Osteocyte (in vitro differentiated cells): ENCODE results near the gene ZNF644. TPM values are rescaled to one million over a fixed set of nuclear protein-coding genes. Genes with fewer than 3 reads are reported as not detected.

ENCODE experiments used
- DNase-seq: peaks from one replicate; pipeline ENCODE4 v3.0.0; 2021; ENCODE audit warnings: mixed read lengths; ENCODE audit not compliant: unreplicated experiment; ENCODE audit errors: extremely low spot score
- H3K27ac Mint-ChIP-seq: one replicate; pipeline ENCODE4 v1.8.0; 2021; ENCODE audit warnings: mild to moderate bottlenecking, mixed read lengths; ENCODE audit not compliant: unreplicated experiment
- H3K27me3 Mint-ChIP-seq: one replicate; pipeline ENCODE4 v1.8.0; 2021; ENCODE audit warnings: mixed read lengths; ENCODE audit not compliant: unreplicated experiment
- H3K36me3 Mint-ChIP-seq: one replicate; pipeline ENCODE4 v1.8.0; 2021; ENCODE audit warnings: mixed read lengths; ENCODE audit not compliant: unreplicated experiment
- H3K4me1 Mint-ChIP-seq: one replicate; pipeline ENCODE4 v1.8.0; 2021; ENCODE audit warnings: mixed read lengths; ENCODE audit not compliant: unreplicated experiment
- H3K4me3 Mint-ChIP-seq: one replicate; pipeline ENCODE4 v1.8.0; 2021; ENCODE audit warnings: mild to moderate bottlenecking, moderate library complexity, mixed read lengths; ENCODE audit not compliant: unreplicated experiment
- H3K9me3 Mint-ChIP-seq: one replicate; pipeline ENCODE4 v1.8.0; 2021; ENCODE audit warnings: mixed read lengths; ENCODE audit not compliant: unreplicated experiment
- total RNA-seq: library from RNA; stranded (reverse); gene quantifications from 2 replicates; pipeline ENCODE4 v1.2.1, GENCODE V29; 2021
- TF ChIP-seq, protein P1 (sequence below): fragments of 200-600 bp; sonication (generic); IDR thresholded peaks from 2 replicates; pipeline ENCODE4 v1.5.0; 2021; ENCODE audit warnings: antibody characterized with exemption, mild to moderate bottlenecking, moderate library complexity

ZNF644 gene
- total RNA-seq, 1 donor from 2014 or later = 57.4 TPM

DNA sequence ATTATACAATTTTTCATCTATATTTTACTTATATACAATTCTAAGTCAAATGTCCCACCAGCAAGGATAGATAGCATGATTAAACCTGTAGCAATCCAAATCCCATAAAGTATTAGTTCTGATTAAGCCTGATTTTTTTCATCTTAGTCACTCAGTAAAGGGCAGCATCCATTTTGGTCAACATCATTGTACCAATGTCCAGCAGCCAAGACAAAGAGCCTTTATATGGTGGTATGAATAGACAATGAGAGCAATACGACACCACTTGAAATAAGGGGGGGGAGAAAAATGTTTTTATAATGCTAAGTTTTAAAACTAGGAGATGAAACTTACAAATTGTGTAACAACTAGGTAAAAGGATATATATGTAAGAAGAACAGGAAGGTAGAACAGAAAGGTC, 7.4 kb downstream of the ZNF644 start:
- no peaks in the 10 kb centered on the region for H3K9me3 Mint-ChIP-seq
- no peak overlapping the region for H3K27ac Mint-ChIP-seq
- no peak for DNase-seq
- peaks cover 6% of the 10 kb centered on the region for H3K36me3 Mint-ChIP-seq
- peaks cover 36% of the 10 kb centered on the region for H3K4me1 Mint-ChIP-seq
- no peaks in the 10 kb centered on the region for H3K27me3 Mint-ChIP-seq
- TF ChIP-seq, protein P1, sequence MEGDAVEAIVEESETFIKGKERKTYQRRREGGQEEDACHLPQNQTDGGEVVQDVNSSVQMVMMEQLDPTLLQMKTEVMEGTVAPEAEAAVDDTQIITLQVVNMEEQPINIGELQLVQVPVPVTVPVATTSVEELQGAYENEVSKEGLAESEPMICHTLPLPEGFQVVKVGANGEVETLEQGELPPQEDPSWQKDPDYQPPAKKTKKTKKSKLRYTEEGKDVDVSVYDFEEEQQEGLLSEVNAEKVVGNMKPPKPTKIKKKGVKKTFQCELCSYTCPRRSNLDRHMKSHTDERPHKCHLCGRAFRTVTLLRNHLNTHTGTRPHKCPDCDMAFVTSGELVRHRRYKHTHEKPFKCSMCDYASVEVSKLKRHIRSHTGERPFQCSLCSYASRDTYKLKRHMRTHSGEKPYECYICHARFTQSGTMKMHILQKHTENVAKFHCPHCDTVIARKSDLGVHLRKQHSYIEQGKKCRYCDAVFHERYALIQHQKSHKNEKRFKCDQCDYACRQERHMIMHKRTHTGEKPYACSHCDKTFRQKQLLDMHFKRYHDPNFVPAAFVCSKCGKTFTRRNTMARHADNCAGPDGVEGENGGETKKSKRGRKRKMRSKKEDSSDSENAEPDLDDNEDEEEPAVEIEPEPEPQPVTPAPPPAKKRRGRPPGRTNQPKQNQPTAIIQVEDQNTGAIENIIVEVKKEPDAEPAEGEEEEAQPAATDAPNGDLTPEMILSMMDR = no peak
- H3K4me3 Mint-ChIP-seq = no peak overlapping the region

DNA sequence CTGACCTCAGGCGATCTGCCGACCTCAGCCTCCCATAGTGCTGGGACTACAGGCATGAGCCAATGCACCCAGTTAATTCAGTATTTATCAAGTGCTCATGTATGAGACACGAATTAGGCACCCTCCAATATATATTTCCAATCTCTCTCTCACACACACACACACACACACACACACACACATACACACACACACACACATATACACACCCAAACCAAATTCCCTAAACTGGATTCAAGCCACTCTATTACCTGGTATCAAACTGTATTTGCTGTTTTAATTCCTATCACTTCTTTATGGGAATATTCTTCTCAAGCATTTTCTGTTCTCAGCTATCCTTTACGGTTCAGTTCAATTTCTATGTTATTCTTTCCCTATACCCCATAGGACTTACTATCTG, 8.5 kb downstream of the ZNF644 start:
- Mint-ChIP-seq H3K27ac (no peak overlapping the region), H3K4me3 (no peak overlapping the region), H3K9me3 (no peaks in the 10 kb centered on the region)

DNA sequence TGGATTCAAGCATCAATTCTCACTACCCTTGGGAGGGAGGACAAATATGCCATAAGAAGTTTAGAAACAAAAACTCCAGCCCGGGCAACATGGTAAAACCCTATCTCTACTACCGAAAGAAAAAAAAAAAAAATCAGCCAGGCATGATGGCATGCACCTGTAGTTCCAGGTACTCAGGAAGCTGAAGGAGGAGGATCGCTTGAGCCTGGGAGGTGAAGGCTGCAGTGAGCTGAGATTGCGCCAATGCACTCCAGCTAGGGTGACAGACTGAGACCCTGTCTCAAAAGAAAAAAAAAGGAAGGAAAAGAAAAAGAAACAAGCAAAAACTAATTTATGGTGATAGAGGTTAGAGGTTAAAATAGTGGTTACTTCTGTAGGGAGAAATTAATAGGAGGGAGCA, 9.6 kb downstream of the ZNF644 start:
- Mint-ChIP-seq H3K36me3 (peaks cover 10% of the 10 kb centered on the region), H3K4me3 (no peak overlapping the region)

More for the DNA sequence above, 8.5 kb downstream of the ZNF644 start:
- TF ChIP-seq, protein P1 = no peak
- Mint-ChIP-seq H3K4me1 (peaks cover 24% of the 10 kb centered on the region), H3K27me3 (no peaks in the 10 kb centered on the region), H3K36me3 (peaks cover 6% of the 10 kb centered on the region)
- no peak for DNase-seq

DNA sequence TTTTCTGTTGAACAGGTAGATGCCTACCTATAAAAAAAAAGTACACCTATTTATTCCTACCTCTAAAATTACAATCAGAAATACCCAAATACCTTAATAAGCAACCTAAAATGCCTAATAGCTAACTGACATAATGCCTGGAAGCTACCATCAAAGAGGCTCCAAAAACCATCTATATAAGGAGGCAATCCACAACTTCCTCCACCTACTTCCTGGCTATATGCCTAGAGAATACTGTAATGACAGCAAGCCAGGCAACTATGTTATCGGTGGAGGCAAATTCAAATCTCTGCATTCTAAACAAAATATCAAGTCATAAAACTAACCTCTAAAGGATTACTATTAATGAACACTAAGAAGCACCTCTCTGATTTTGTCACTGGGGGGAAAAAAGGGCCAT, 10.1 kb downstream of the ZNF644 start:
- DNase-seq = no peak
- Mint-ChIP-seq H3K27me3 (no peaks in the 10 kb centered on the region), H3K36me3 (peaks cover 10% of the 10 kb centered on the region), H3K4me3 (no peak overlapping the region), H3K27ac (no peak overlapping the region), H3K9me3 (peaks cover 7% of the 10 kb centered on the region), H3K4me1 (peaks cover 15% of the 10 kb centered on the region)
- TF ChIP-seq, protein P1 = no peak

More for the DNA sequence above, 9.6 kb downstream of the ZNF644 start:
- TF ChIP-seq, protein P1 = no peak
- no peak for DNase-seq
- no peaks in the 10 kb centered on the region for H3K27me3 Mint-ChIP-seq
- H3K27ac Mint-ChIP-seq = no peak overlapping the region
- H3K9me3 Mint-ChIP-seq = peaks cover 5% of the 10 kb centered on the region
- H3K4me1 Mint-ChIP-seq = peaks cover 18% of the 10 kb centered on the region

DNA sequence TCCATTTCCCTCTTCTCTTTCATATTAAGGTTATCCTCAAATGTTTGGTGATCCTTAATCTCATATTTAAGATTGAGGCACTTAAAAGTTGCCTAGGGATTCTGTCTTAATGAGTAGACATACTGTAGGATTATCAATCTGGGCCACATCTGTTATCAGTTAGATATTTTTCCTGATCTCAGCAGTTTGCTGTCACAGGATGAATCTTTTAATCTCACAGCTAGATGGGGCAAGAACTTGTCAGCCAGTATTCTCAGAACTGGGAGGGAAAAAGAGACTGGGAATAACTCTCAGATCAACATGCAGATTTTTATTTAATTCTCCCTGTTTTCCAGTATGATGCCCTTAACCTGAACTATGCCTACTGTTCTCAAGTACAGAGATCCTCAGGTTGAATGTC, 14.0 kb downstream of the ZNF644 start:
- peaks cover 22% of the 10 kb centered on the region for H3K9me3 Mint-ChIP-seq
- peaks cover 15% of the 10 kb centered on the region for H3K36me3 Mint-ChIP-seq
- H3K4me1 Mint-ChIP-seq = peaks cover 9% of the 10 kb centered on the region
- no peak overlapping the region for H3K4me3 Mint-ChIP-seq
- TF ChIP-seq, protein P1 = no peak
- no peak for DNase-seq
- no peaks in the 10 kb centered on the region for H3K27me3 Mint-ChIP-seq
- no peak overlapping the region for H3K27ac Mint-ChIP-seq
